T-helper 1 cell treated with Interleukin-12 subunit alpha and Interleukin-12 subunit beta and Interleukin-4 antibody, amounts not matched to agents 30 μg/mL and 1 μg/mL, for 36 hours (primary cell): ENCODE data around the gene SPATA13.
"Not testable (repeated sequence)": the region's sequence is repeated elsewhere in the genome, so short reads cannot be mapped to it uniquely, and the experiment has no call there.

Experiments
- H3K27ac Mint-ChIP-seq: one replicate; pipeline ENCODE4 v1.8.0; 2021; ENCODE audit warnings: mild to moderate bottlenecking, mixed read lengths
- H3K27me3 Mint-ChIP-seq: one replicate; pipeline ENCODE4 v1.8.0; 2021; ENCODE audit warnings: low read depth, mixed read lengths
- H3K36me3 Mint-ChIP-seq: one replicate; pipeline ENCODE4 v1.8.0; 2021; ENCODE audit warnings: low read depth, mixed read lengths
- H3K4me1 Mint-ChIP-seq: one replicate; pipeline ENCODE4 v1.8.0; 2021; ENCODE audit warnings: low read depth, mixed read lengths
- H3K4me3 Mint-ChIP-seq: one replicate; pipeline ENCODE4 v1.8.0; 2021; ENCODE audit warnings: mild to moderate bottlenecking, moderate library complexity, mixed read lengths
- H3K9me3 Mint-ChIP-seq: one replicate; pipeline ENCODE4 v1.8.0; 2021; ENCODE audit warnings: mixed read lengths

SPATA13 gene

GRCh38 chr13:24339937-24340607, 179.6 kb downstream of the SPATA13 start:
- H3K4me3 Mint-ChIP-seq: no peak overlapping the region
- H3K4me1 Mint-ChIP-seq: no peaks in the 10 kb centered on the region
- no peaks in the 10 kb centered on the region for H3K36me3 Mint-ChIP-seq
- no peak overlapping the region for H3K27ac Mint-ChIP-seq
- H3K9me3 Mint-ChIP-seq: no peaks in the 10 kb centered on the region
- peaks cover 9% of the 10 kb centered on the region for H3K27me3 Mint-ChIP-seq

- H3K4me3 Mint-ChIP-seq: no peak overlapping the region
- no peaks in the 10 kb centered on the region for H3K9me3 Mint-ChIP-seq
- H3K27ac Mint-ChIP-seq: no peak overlapping the region
- peaks cover 12% of the 10 kb centered on the region for H3K27me3 Mint-ChIP-seq
- no peaks in the 10 kb centered on the region for H3K36me3 Mint-ChIP-seq
- H3K4me1 Mint-ChIP-seq: no peaks in the 10 kb centered on the region
These were observed 180.1 kb downstream of the SPATA13 start for GRCh38 chr13:24340608-24340955.

- Mint-ChIP-seq H3K27ac (no peak overlapping the region), H3K4me1 (no peaks in the 10 kb centered on the region), H3K27me3 (peaks cover 12% of the 10 kb centered on the region), H3K36me3 (no peaks in the 10 kb centered on the region), H3K4me3 (no peak overlapping the region), H3K9me3 (no peaks in the 10 kb centered on the region)
These were observed 180.9 kb downstream of the SPATA13 start for GRCh38 chr13:24341439-24341838.

GRCh38 chr13:24348385-24348784, 187.9 kb downstream of the SPATA13 start:
- no peaks in the 10 kb centered on the region for H3K9me3 Mint-ChIP-seq
- no peaks in the 10 kb centered on the region for H3K4me1 Mint-ChIP-seq
- no peak overlapping the region for H3K4me3 Mint-ChIP-seq
- H3K27me3 Mint-ChIP-seq: peaks cover 12% of the 10 kb centered on the region
- no peaks in the 10 kb centered on the region for H3K36me3 Mint-ChIP-seq
- H3K27ac Mint-ChIP-seq: no peak overlapping the region

GRCh38 chr13:24348797-24349515, 188.4 kb downstream of the SPATA13 start:
- H3K27me3 Mint-ChIP-seq: peaks cover 10% of the 10 kb centered on the region
- no peaks in the 10 kb centered on the region for H3K4me1 Mint-ChIP-seq
- no peaks in the 10 kb centered on the region for H3K9me3 Mint-ChIP-seq
- H3K36me3 Mint-ChIP-seq: no peaks in the 10 kb centered on the region
- H3K4me3 Mint-ChIP-seq: no peak overlapping the region
- H3K27ac Mint-ChIP-seq: no peak overlapping the region

GRCh38 chr13:24349778-24350664, 189.5 kb downstream of the SPATA13 start:
- not testable (repeated sequence) for H3K4me3 Mint-ChIP-seq

GRCh38 chr13:24351423-24351822, 190.9 kb downstream of the SPATA13 start:
- Mint-ChIP-seq H3K4me3 (no peak overlapping the region), H3K9me3 (no peaks in the 10 kb centered on the region), H3K36me3 (no peaks in the 10 kb centered on the region), H3K27me3 (no peaks in the 10 kb centered on the region), H3K27ac (no peak overlapping the region), H3K4me1 (no peaks in the 10 kb centered on the region)

More at GRCh38 chr13:24349778-24350664, 189.5 kb downstream of the SPATA13 start:
- not testable (repeated sequence) for H3K4me1 Mint-ChIP-seq, H3K9me3 Mint-ChIP-seq, H3K27me3 Mint-ChIP-seq, H3K36me3 Mint-ChIP-seq, H3K27ac Mint-ChIP-seq

- H3K4me3 Mint-ChIP-seq: no peak overlapping the region
- H3K9me3 Mint-ChIP-seq: no peaks in the 10 kb centered on the region
- H3K27me3 Mint-ChIP-seq: no peaks in the 10 kb centered on the region
- H3K27ac Mint-ChIP-seq: no peak overlapping the region
- H3K36me3 Mint-ChIP-seq: no peaks in the 10 kb centered on the region
- no peaks in the 10 kb centered on the region for H3K4me1 Mint-ChIP-seq
These were observed 193.2 kb downstream of the SPATA13 start for GRCh38 chr13:24353736-24354135.

GRCh38 chr13:24355103-24355502, 194.6 kb downstream of the SPATA13 start:
- Mint-ChIP-seq H3K27ac (no peak overlapping the region), H3K4me1 (no peaks in the 10 kb centered on the region), H3K36me3 (no peaks in the 10 kb centered on the region)

GRCh38 chr13:24356270-24356669, 195.8 kb downstream of the SPATA13 start:
- Mint-ChIP-seq H3K9me3 (no peaks in the 10 kb centered on the region), H3K4me3 (no peak overlapping the region), H3K27ac (no peak overlapping the region), H3K36me3 (no peaks in the 10 kb centered on the region), H3K4me1 (no peaks in the 10 kb centered on the region), H3K27me3 (no peaks in the 10 kb centered on the region)

More at GRCh38 chr13:24355103-24355502, 194.6 kb downstream of the SPATA13 start:
- no peaks in the 10 kb centered on the region for H3K9me3 Mint-ChIP-seq
- no peaks in the 10 kb centered on the region for H3K27me3 Mint-ChIP-seq
- no peak overlapping the region for H3K4me3 Mint-ChIP-seq
